ENCODE data around the gene EML1.

GRCh38 chr14:99969673-99970322 is 176.6 kb downstream of the EML1 start:
- TF ChIP-seq CTCF (IDR thresholded peaks at IDR 0.05) (no peak), ZNF396 (CRISPR knock-in tag; IDR thresholded peaks at IDR 0.05; ENCODE audit: borderline replicate concordance) (no peak), PRDM15 (CRISPR knock-in tag; IDR thresholded peaks at IDR 0.05) (no peak), AR (CRISPR knock-in tag; IDR thresholded peaks at IDR 0.05) (no peak), KAT7 (CRISPR knock-in tag; IDR thresholded peaks at IDR 0.05; ENCODE audit: borderline replicate concordance) (no peak), ZNF281 (CRISPR knock-in tag; IDR thresholded peaks at IDR 0.05) (no peak), ATF3 (CRISPR knock-in tag; conservative IDR thresholded peaks at IDR 0.05) (no peak), JUN (CRISPR knock-in tag; IDR thresholded peaks at IDR 0.05) (no peak), SP1 (CRISPR knock-in tag; conservative IDR thresholded peaks at IDR 0.05) (no peak), ELF4 (CRISPR knock-in tag; IDR thresholded peaks at IDR 0.05; ENCODE audit: low read depth) (no peak)

All from WTC11 (cell line).